Middle frontal gyrus (tissue), 1 donor: ENCODE results near the gene TBP.
"Not testable (repeated sequence)": the region's sequence is repeated elsewhere in the genome, so short reads cannot be mapped to it uniquely, and the experiment has no call there.

ENCODE experiments used
- DNase-seq: peaks from one replicate; pipeline ENCODE4 v3.0.0-alpha.2; 2015; ENCODE audit warnings: low spot score; ENCODE audit errors: extremely low spot score

TBP gene

DNA sequence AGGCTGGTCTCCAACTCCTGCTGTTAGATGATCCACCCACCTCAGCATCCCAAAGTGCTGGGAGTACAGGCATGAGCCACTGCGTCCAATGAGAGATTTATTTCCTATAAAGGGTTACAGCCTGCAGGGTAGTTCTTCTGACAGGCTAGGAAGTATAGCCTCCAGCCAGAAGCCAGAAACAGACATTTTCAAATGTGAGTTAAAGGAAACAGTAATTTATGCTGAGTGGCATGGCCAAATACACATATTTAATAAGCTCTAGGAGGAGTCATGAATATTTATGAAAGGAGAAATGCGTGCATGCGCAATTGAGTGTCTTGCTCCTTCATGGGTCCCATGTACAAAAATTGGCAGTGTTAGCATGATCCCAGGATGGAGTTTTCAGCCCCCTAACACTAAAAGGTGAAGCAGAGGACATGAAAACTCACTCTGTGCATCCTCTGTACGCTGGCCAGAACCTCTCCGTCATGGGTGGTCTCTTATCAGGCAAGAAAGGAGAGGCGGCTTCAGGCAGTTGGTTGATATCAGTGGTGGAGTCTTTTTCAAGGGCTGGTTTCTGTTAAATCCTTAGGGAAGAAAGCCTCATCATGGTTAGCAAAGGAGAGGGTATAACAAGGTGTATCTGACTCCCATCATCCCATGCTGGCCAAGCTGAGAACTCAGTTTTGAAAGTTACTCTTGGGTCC lies 51.5 kb downstream of the TBP start:
- DNase-seq: no peak

- not testable (repeated sequence) for DNase-seq
Observed at GRCh38 chr6:170609225-170609624, 55.1 kb downstream of the TBP start.

- DNase-seq: not testable (repeated sequence)
Observed at GRCh38 chr6:170612256-170612804, 58.2 kb downstream of the TBP start.

DNA sequence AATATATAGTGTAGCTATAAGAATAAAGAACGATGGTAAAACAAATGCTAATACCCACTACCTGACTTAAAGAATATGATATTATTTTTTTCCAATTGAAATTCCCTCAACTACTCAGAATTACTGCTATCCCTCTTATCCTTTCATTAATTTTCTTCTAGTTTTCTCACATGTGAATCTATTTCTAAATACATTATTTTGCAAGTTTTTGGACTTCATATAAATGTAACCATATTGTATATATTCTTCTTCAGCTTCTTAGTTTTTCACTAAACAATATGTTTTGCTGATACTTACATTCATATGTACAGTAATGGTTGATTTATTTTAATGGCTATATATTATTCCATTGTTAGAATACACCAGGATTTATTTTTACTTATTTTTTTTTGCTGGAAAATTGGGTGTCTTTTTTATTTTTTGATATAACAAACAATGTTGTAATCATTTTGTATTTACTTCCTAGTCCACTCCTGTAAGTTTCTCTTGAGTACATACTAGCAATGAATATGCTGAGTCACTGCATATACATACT lies 61.9 kb downstream of the TBP start:
- DNase-seq: not testable (repeated sequence)
